HG02981 (cell line): ENCODE measurements around the gene ZRANB1.

Experiments
- ATAC-seq: cut with Tn5 transposase; IDR thresholded peaks from one replicate; pipeline ENCODE4 v1.9.1; 2021; ENCODE audit warnings: mild to moderate bottlenecking, moderate library complexity; ENCODE audit not compliant: unreplicated experiment

The ZRANB1 gene

DNA sequence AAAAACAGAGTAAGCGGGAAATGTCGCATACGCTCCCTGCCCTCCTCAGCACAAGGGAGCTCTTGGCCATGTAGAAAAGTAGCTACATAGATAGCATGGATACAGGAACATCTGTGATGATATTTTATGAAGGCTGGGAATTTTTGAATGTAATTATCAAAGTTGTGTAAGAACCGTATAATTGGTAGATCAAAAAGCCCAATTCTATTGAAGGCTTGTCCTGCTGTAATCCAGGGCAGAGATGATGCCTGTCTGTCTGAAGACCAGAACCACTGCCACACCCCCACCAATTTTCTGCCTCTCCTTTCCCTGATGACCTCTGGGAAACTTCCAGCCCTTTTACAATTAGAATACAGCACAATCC is 51.4 kb downstream of the ZRANB1 start:
- no peak for ATAC-seq

DNA sequence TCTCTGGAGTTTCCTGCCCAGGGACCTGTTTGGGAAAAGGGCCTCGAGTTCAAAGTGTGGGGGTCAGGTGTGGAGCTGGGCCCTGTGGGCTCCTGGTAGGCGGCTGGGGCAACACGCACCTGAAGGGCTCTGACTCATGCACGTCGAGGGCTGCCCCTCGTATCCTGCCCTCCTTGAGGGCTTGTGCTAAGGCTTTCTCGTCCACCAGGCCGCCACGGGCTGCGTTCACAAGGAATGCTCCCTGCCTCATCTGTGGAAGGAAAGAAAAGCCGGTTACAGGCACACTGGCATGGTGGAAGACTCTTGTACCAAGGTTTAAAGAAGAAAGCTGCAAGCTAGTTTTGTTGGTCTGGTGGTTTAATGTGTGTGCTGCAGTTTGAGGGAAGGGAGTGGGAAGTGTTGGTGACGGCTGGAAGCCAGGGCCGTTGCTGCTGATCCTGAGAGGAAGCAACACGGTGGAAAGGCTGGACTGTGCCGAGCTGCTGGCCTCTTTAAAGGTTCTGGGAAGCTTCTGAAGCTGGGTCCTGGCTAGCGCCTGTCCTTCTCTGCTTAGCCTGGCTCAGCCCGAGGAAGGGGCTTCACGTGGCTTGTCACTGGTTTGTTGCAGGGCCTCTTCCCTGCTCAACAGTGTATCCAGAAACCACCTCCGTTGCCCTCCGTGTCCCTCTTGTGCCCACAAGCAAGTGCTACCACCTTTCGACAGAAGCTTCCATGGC is 52.0 kb downstream of the ZRANB1 start:
- no peak for ATAC-seq

DNA sequence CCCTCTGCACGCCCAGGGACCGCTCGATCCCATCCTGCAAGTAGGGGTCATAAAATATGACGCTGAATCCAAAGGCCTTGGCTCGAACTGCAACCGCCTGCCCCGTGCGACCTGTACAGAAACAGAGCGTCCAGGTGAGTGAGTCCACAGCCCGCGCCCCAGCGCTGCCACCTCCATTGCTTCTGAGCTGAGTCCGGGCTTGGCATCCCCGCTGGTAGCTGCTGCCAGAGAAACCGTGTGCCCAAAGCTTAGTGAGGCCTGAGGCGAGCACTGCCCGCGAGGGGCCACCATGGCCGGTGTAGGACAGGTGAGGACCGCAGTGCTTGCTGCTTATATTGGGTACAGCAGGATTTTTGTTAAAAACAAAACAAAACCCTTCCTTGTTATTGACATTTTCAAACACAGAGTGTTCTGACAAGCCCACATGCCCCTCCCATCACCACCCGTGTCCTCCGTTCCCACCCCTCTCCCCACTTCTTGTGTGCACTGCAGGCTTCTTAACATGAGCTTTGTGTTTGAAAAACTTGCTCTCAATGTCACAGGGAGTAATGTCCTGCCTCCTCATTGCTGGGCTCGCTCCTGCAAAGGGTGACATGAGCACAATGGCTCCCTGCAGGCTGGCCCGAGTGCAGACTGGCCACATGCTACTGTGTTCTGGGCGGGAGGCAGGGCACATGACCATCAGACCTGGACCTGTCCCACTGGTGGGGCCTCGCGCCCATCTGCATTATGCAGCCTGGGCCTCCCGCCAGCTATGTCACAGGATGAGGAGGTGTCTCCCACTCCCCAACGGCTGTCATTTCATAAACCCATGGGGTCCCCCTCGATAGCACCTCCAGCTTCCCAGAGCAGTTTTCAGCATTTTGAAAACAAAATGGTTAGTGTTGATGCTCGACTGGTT is 52.9 kb downstream of the ZRANB1 start:
- ATAC-seq: no peak

DNA sequence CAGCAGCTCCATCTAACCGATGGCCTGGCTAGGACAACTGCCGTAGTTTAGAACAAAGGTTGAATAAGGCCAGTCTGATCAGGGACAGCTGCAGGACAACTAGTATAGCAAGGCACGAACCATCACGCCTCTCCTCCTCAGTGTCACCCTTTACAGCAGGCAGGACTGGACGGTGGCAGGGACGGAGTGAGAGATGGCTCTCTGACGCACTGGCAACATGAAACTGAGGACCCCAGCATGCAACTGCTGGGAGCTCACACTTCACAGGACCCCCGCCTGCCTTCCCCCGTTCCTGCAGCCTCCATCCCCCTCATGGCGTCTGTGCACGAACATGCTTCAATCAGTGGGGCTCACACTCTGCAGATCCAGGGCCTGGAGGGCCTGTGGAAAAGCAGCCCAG is 53.7 kb downstream of the ZRANB1 start:
- ATAC-seq: no peak

DNA sequence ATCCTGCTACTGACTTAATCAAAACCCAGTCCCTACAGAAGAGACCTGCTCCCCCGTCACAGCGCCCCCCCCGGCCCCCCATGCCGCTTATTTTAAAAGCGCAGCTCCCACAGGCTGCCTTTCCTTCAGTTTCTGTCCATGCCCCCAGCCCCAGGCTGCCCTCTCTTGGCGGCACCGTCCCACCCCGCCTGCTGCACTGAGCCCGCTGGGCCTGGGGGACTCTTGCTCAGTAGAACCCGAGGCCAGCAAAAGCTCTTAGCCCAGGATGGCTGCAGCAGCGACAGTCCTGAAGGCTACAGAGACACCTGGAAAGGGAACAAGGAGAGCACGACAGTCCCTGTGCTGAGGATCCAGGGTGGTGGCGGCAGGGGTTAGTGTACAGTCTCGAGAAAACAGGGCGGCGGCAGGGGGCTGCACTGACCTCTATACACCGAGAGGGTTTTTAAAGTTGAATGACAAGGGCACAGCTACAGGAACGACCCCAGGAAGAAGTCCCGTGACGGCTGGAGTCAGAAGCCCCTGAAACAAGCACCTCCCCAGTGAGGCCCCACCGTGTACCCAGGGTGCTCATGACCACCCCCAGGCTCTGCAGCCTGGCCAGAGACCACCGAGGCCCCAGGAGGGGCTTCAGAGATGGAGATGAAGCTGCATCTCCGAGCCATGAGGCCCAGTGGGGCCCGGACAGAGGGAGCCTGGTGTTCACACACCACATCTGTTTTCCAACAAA is 54.4 kb downstream of the ZRANB1 start:
- ATAC-seq: no peak

DNA sequence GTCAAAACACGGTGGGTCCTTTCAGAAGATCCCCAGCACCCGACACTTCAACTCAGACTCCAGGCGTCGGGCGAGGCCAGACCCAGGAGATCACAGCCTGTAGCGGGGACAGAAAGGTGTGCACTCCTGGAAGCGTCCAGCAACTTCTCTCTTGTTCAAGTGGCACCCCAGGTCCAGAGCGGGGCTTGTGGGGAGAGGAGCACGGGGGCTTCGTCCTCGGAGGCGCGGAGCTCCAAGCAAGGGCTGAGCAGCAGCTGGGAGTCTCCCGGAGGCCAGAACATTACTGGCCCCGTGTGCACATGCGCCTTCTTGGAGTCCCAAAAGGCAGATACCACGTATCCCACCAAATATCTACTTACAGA is 54.9 kb downstream of the ZRANB1 start:
- no peak for ATAC-seq

DNA sequence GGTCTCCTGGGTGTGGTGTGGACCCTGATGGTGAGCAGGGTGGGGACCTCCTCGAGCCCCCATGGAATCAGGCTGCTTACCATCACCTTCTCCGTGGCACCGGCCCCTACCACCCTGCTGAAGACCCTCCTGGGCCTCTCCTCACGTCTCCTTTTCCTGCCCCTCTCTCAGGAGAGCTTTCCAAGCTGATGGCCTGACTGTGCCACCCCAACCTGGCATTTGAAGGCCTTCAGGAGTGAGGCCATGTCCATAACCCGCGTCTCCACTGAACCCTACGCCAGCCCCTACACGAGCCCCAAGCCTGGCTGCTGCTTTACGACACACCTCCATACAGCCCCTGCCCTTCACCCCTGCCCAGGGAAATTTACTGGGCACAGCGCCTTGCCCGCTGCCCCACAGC is 55.4 kb downstream of the ZRANB1 start:
- no peak for ATAC-seq

DNA sequence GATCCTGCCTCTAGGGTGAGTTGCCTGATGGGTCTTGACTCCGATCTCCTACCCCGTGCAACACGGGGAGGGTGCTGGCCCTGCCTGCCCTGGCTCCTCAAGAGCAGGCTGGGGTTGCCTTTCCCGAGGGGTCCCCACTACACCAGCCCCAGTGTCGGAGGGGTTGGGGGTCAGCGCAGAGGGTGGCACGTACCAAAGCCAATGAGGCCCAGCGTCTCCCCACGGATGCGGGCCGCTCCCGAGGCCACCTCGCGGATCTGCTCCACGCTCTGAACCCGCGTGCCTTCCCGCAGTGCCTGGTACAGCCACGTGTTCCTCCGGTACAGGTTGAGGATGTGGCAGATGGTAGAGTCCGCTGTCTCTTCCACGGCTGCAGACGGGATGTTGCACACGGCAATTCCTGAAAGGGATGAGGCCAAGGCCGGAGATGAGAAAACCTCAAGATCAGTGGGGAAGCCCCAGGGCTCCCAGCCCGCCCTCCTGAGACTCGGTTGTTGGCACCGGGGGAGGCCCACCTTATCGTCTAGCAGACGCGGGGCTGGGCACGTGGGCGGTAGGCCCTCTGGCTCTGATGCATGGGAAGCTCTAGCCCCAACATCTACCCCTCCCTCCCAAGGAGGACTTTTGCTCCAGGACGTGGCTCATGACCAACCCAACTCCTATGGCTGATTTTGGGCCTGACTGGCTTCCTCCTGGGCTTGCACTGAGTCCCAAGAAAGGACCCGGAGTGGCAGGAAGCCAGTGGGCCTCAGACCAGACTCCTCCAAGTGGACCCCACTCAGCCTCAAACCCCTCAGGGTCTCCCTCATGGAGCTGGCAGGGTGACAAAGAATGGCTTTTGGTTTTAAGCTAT is 56.1 kb downstream of the ZRANB1 start:
- ATAC-seq: no peak

DNA sequence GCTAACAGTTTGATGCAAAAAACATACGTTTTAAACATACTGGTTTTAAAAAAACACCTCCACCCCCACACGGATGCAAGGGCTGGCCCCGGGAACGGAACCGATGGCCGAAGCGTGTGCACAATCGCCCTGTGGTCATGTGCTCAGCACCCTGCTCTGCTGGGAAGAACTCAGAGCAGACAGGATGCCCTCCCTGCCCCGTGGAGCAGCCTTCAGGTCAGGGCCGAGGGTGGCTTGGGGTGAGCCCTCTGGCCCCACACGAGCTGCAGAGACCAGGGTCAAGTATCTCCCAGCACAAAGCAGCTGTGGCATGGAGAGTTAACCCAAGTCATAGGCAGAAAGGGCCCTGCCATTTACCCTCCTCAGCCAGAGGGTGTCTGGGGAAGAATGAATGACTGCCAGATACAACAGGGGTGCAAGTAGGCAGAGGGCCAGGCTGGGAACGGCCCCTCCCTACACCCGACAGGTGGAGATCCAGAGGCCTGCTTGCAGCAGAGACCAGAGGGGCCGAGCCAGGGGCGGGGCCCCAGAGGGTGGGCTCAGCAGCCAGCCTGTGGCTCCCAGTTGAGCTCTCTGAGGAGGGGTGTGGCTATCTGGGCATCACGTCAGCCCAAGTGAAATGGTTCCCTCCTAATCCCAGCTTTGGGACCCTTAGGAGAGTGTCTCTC is 56.8 kb downstream of the ZRANB1 start:
- no peak for ATAC-seq

DNA sequence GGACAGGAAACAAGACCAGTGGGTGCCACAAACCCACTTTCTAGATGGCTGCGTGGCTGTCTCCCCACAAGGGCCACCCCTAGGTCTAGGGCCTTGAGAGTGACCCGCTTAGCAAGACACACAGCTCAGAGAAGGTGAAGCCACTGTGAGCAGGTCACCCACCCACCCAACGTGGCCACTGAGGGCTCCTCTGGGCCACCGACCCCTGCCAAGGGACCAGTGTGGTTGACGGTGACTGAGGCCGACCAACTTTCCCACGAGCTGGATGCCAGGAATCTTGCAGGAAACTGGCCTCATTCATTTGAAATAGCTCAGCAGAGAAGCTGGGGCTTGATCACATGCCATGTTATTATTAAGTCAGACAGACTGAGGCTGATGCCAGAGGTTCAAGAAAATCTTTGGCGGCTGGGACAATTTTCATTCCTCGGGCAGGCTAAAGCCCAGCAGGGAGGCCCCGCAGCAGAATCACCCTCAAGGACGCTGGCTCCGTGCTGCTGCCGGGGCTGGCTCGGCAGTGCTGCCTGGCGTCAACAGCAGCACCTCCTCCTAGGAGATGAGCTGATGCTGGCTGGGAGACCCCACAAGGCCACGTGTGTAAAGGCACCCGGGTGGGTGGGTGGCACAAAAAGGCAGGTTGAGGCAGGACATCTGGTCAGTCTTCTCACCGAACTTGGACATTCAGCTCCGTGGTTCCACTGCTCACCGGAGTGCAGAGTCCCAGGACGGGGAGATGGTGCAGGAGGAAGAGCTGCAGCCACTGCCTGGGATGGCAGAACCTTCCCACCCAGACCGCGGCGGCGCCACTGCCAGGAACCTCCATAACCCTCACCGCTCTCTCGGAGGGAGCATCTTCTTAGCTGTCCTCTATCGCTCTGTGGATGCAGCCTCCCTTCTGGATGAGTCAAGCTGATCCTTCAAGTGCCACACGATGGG is 57.8 kb downstream of the ZRANB1 start:
- no peak for ATAC-seq

DNA sequence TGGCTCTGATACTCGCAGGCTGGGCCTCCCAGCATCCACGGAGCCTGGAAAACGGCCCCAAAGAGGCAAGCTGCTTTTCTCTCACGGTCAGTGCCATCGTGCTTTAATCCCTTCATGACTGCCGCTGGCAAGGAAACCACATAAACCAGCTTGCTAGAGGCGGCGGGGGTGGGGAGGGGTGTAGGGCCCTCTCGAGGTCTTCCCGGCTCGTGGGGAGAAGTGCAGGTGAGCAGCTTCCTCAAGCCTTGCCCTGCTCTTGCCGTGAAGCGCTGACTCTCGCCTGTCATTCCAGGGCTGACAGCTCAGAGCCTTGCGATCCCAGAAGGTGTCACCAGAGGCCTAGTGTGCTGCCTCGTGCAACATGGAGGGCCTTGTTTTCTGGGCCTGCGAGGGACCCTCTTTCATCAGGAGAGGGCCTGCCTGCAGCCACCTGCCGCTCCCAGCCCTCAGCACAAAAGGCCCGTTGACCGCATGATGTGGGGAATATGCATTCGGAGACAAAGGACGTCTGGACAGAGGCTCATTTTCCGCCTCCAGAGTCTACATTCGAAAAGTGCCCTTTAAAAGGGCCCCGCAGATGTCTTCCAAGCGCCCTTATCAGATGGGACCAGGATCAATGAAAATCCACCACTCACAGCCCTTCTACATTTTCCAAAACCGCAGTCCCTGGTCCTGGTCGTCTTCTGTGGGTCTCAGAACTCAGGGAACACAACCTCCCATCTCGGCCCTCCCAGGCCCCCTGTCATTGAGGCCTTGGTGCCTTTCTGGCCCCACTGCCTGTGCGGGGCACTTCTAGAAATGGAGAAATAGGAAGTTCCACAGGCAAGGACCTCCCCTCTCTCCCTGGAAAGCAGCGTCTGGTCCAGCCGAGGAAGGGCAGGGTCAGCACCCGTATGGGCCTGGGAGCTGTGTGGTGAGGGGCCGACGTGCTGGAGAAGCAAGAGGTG is 58.7 kb downstream of the ZRANB1 start:
- ATAC-seq: no peak

DNA sequence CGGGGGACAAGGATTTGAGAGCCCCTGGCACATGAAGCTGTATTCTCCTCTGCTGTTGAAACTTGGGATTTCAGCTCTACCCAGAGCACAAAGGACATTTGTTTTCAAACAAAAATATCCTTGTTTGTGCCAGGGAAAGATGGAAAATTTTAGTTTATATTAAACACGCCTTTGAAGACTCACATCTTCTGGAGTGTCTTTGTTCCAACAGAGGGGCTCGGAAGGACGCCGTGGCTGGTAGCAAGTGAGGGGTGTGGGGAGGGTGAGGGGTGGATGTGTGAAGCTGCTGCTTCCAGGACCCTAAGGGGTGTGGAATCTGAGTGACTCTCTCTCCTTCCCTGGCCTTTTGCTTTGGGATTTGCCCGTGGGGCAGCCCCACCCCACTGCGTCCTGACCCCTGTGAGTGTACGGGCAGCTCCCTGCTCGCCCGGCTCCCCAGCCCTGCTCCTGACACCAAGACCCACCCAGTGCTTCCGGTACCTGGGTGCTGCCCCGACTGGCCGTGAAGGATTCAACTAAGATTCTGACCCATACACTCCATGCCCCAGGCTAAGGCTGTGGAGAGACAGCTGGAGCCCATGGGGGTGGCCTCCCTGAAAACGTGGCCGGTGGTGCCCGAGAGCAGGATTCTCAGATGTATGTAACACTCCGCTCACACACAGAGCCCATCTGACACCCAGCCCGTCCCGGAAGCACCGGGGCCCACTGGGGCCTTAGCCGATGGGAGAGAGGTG is 59.6 kb downstream of the ZRANB1 start:
- no peak for ATAC-seq

DNA sequence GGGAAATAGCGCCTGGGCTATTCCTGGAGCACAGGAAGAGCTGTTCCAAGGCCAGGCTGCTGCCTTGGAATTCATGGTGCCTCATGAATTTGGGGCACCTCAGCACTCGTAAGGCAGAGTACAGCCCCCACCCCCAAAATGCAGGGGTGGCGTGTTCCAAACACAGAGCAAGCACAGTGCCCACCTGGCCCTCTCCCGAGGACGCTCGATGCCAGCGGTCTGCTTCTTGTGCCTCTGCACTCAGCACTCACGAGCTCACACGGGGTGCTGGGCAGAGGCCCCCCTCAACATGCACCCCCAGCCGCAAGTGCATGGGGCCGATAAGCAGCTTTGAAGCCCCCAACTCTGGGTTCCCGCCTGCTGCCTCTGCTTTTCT is 60.1 kb downstream of the ZRANB1 start:
- no peak for ATAC-seq

DNA sequence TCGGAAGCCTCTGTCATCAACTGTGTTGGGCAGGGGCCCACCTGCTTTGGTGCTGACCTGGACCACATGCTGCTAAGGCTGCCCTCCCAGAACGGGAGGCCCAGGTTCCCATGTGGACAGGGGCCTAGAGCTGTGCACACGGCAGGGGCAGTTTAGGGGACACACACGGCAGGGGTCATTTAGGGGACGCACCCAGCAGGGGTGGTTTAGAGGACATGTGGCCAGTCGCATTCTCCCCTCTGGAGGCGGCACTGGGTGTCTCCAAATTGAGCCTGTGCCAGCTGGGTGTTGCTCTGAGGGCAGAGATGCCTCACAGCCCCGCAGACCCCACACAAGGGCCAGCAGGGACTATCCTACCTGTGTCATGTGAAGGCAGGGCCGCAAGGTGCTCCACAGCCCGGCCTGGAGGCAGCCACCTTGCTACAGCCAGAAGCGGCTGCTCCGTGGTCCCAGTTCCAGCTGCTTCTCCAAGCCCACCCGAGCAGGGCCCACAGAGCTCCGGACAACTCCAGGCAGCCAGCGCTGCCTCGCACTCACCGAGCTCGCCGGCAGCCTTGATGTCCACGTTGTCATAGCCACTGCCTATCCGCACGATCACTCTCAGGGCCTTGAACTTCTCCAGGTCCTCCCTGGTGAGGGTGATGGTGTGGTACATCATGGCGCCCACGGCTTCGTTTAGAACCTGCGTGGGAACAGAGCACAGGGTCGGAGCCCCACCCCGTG is 60.7 kb downstream of the ZRANB1 start:
- ATAC-seq: no peak

DNA sequence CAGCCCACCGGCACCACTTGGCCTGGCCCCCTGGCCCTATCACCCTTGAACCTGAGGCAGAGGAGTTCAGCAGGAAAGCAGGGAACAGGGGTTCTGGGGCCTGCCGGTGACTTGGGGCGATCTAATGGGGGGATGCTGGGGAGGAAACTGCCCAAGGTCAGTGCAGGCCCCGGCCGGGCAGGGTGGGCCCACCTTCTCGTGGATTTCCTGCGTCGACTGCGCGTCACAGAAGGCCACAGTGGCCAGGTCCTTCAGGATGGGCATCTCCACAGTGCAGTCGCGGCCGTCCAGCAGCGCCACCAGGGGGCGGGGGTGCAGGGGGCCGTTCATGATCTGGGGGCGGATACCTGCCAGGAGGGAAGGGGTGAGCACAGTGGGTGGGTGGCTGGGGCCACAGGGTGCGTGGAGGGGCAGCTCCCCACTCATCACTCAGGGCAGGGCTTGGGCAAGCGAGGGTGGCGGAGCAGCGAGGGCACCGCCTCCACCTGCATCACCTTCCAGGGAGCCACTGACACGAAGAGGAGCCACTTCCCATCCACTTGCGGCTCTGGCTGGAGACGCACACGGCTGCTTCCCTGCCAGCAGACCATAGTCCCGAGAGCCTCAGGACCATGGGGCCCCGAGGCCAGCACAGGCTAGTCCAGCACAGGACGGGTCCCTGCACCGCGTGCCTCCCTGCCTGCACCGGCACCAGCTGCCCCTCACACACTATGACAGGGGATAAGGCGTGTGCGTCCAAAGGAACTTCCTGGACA is 61.4 kb downstream of the ZRANB1 start:
- ATAC-seq: no peak

DNA sequence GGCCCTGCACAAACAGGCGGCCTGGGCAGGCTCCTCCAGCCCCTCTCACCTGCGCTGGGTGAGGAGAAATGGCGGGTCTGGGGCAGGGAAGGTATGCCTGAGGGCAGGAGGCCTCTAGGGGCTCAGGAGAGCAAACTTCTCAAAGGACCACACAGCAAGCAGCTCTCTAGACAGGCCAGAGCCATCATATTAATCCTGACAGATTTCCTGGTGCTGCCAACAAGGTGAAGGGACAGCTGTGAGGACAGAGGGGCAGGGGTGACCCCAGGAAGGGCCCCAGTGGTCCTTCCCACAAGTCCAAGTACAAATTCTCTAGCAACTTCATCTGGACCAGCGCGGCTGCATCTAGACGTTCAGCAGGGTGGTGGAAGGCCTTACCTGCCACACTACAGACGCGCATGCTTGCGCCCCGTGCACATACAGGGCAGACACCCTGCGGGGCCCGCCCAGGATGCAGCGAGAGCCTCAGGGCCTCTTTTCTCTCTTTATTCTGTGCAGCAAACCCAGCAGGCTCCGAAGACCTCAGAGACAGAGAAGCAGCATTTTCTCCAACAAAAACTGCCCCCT is 62.1 kb downstream of the ZRANB1 start:
- no peak for ATAC-seq
